Measurements from ENCODE around the gene POLDIP2. TPM values are rescaled to one million over a fixed set of nuclear protein-coding genes. Genes with fewer than 3 reads are reported as not detected.

Gene POLDIP2
- total and polyA plus RNA-seq, 2 of the 4 experiments (the other 2 are of a cell fraction): 66.7 to 77.8 TPM

GRCh38 chr17:28363186-28363585 is 5.9 kb upstream of the POLDIP2 start:
- no peak overlapping the region for H3K56ac ChIP-seq (ENCODE audit: extremely low read depth, insufficient read depth, low read length)
- H3K9me3 ChIP-seq (ENCODE audit: control insufficient read depth, insufficient read depth, low read length): no peaks in the 10 kb centered on the region
- H3K4me2 ChIP-seq (ENCODE audit: low read depth, low read length): no peak overlapping the region
- H4K5ac ChIP-seq (ENCODE audit: low read depth, low read length): no peak overlapping the region
- H3K4me3 ChIP-seq (ENCODE audit: insufficient read depth, low read depth, low read length): no peak overlapping the region
- H2AK9ac ChIP-seq (replicated peaks; ENCODE audit: low read depth, low read length, poor library complexity): no peak overlapping the region
- H3K4ac ChIP-seq (ENCODE audit: low read depth, low read length): no peak overlapping the region
- WGBS, 2 experiments (ENCODE audit: extremely low coverage in 2 of 2, insufficient read length in 1 of 2): no CpG with 5 or more reads among the region's 5 CpGs
- no peak overlapping the region for H2BK15ac ChIP-seq (ENCODE audit: low read depth, low read length)
- H4K8ac ChIP-seq (ENCODE audit: low read depth in 2 of 2, low read length in 2 of 2): no peak overlapping the region
- peaks cover 2% of the 10 kb centered on the region for H3K4me1 ChIP-seq (ENCODE audit: control insufficient read depth, insufficient read depth, low read length)
- H4K20me1 ChIP-seq (ENCODE audit: insufficient read depth, low read length): no peaks in the 10 kb centered on the region; the same call in 1 of the 2 replicates
- ChIA-PET POLR2A (ENCODE audit: unreplicated experiment) (no interaction called here), CTCF (no interaction called here)
- intact Hi-C loops (cut with micrococcal nuclease) (no loop called here), dilution Hi-C loops (cut with HindIII; ENCODE audit: low sequenced_read_pairs, unreplicated experiment) (no loop called here), in situ Hi-C loops (cut with MboI; ENCODE audit: low sequenced_read_pairs) (no loop called here)
- H2BK5ac ChIP-seq (ENCODE audit: low read depth, low read length, poor library complexity, severe bottlenecking): no peak overlapping the region
- TF ChIP-seq RAD21 (IDR thresholded peaks at IDR 0.05; ENCODE audit: low read length) (no peak), FOS (IDR thresholded peaks at IDR 0.05; ENCODE audit: low read depth, low read length) (no peak), CTCF (conservative IDR thresholded peaks at IDR 0.05; ENCODE audit: low read depth, low read length) (no peak), SMC3 (IDR thresholded peaks at IDR 0.05; ENCODE audit: low read depth, low read length) (no peak), RCOR1 (IDR thresholded peaks at IDR 0.05; ENCODE audit: insufficient replicate concordance, low read length) (no peak), CEBPB (IDR thresholded peaks at IDR 0.05; ENCODE audit: low read depth, low read length) (no peak), RFX5 (IDR thresholded peaks at IDR 0.05; ENCODE audit: low read depth, low read length) (no peak), NFE2L2 (IDR thresholded peaks at IDR 0.05; ENCODE audit: low read depth, low read length) (no peak), MAZ (IDR thresholded peaks at IDR 0.05; ENCODE audit: borderline replicate concordance, low read depth, low read length) (no peak), MAFK (IDR thresholded peaks at IDR 0.05; ENCODE audit: low read depth, low read length) (no peak), USF2 (IDR thresholded peaks at IDR 0.05; ENCODE audit: low read depth, low read length) (no peak), BHLHE40 (IDR thresholded peaks at IDR 0.05; ENCODE audit: low read depth, low read length) (no peak), POLR2A (IDR thresholded peaks at IDR 0.05; ENCODE audit: low read depth, low read length) (no peak), MXI1 (IDR thresholded peaks at IDR 0.05; ENCODE audit: borderline replicate concordance, low read depth, low read length) (no peak), CHD1 (IDR thresholded peaks at IDR 0.05; ENCODE audit: low read depth, low read length) (no peak), ELK1 (IDR thresholded peaks at IDR 0.05; ENCODE audit: borderline replicate concordance, low read depth, low read length) (no peak)
- no peak overlapping the region for H2BK120ac ChIP-seq (ENCODE audit: low read depth, low read length)
- H3K23ac ChIP-seq (ENCODE audit: low read depth, low read length): no peak overlapping the region
- H3K79me1 ChIP-seq (ENCODE audit: low read depth in 1 of 2, low read length in 2 of 2): peaks cover 5 to 9% of the 10 kb centered on the region in 2 experiments
- ATAC-seq (ENCODE audit: low read depth) (no peak), DNase-seq (no peak)
- no peak overlapping the region for H3K14ac ChIP-seq (replicated peaks; ENCODE audit: low read depth, low read length)
- no TSS peak for BruUV-seq (replicated peaks)
- H3K9ac ChIP-seq (ENCODE audit: low read depth, low read length): no peak overlapping the region
- H3K27me3 ChIP-seq (ENCODE audit: control insufficient read depth, insufficient read depth, low read length): no peaks in the 10 kb centered on the region
- no peak overlapping the region for H3K18ac ChIP-seq (ENCODE audit: low read depth, low read length)
- H3K27ac ChIP-seq (ENCODE audit: insufficient read depth, low read length): no peak overlapping the region
- no peak overlapping the region for H2BK20ac ChIP-seq (ENCODE audit: low read depth, low read length)
- peaks cover 26% of the 10 kb centered on the region for H3K36me3 ChIP-seq (ENCODE audit: control insufficient read depth, insufficient read depth, low read length)
- H2AFZ ChIP-seq (replicated peaks; ENCODE audit: low read length, poor library complexity): no peak overlapping the region
- H3K9me1 ChIP-seq (ENCODE audit: insufficient read depth, low read length): no peaks in the 10 kb centered on the region; the same call in 1 of the 2 replicates
- no peak overlapping the region for H4K91ac ChIP-seq (ENCODE audit: insufficient read depth, low read depth, low read length)
- no peak overlapping the region for H2AK5ac ChIP-seq (ENCODE audit: low read depth, low read length)

All from IMR-90 (cell line).